OCI-LY3 (cell line): ENCODE measurements around the gene STX16.

Experiments
- CTCF ChIP-seq: fragments of 200-600, 300-600 bp; sonication (generic); IDR thresholded peaks from 2 replicates; pipeline ENCODE4 v1.5.1; 2014; ENCODE audit warnings: antibody characterized with exemption, low read length, low read depth
- EZH2phosphoT487 ChIP-seq: fragments of 200-600 bp; shearing (Covaris generic); IDR thresholded peaks from 2 replicates; pipeline ENCODE4 v1.6.1; 2018; ENCODE audit warnings: antibody characterized with exemption, mixed run types, low read depth

DNA sequence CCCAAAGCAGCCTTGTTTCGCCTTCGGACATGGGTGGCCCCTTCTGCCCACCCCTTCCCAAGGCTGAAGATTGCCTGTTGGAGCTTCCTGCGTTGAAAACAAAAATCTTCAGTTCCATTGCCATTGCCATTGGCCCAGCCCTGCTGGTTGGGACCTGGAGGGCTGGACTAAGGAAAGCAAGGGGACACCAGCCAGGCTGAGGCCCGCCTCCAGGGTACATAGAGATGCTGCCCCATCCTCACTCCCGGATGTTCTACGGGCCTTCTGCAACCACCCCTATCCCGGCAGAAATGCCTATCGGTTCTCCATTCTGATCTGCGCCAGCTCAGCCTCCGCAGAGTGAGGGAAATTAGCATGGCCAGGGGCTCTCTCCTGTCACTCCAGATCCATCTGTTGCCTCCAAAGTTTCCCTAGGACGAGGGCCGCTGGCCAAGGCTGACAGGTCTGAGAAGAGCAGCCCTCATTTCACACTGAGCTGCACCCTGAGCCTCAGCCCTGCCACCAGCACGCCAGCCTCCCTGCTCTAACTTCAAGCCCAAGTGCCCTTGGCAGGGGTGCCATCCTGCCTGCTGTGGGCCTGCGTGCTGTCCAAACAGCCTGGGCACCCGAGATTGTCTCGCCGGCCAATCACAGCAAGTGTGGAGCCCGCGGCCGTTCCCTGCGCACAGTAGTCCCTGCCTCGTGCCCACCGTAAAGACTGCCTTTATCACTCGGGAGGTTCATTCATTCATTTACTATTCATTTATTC, 13.4 kb upstream of the STX16 start:
- TF ChIP-seq CTCF (no peak), EZH2phosphoT487 (no peak)
